HepG2 (cell line): ENCODE results near the gene NANOS1. TPM values are rescaled to one million over a fixed set of nuclear protein-coding genes. Genes with fewer than 3 reads are reported as not detected.

Experiments
- CAMTA2 ChIP-seq: sonication (generic); formaldehyde crosslinking; IDR thresholded peaks from 2 replicates; pipeline ENCODE4 v1.4.0; 2020; ENCODE audit warnings: mild to moderate bottlenecking, missing genetic modification reagents, borderline replicate concordance
- KDM1A ChIP-seq: IDR thresholded peaks from 2 replicates; pipeline ENCODE4 v1.6.1; 2016; ENCODE audit warnings: missing compliant biosample characterization
- PATZ1 ChIP-seq: sonication (generic); formaldehyde crosslinking; IDR thresholded peaks from 2 replicates; pipeline ENCODE4 v1.4.0; 2020; ENCODE audit warnings: missing genetic modification reagents
- ZNF577 ChIP-seq: sonication (generic); formaldehyde crosslinking; IDR thresholded peaks from 2 replicates; pipeline ENCODE4 v1.4.0; 2020; ENCODE audit warnings: mild to moderate bottlenecking, low read depth, missing genetic modification reagents, borderline replicate concordance
- polyA plus RNA-seq, 8 experiments: library from polyadenylated mRNA; depleted of rRNA in 3 of 8; stranded (reverse) in 7 of 8; unstranded in 1 of 8; fragments of >200 nt; fragmentation: Illumina TruSeq in 4 of 8; extraction: Trizol in 4 of 8; gene quantifications; 2 replicates each; pipeline versions ENCODE4 v1.2.1 to v1.2.3, GENCODE V29; 2011 to 2016; ENCODE audit warnings: low read depth in 4 of 8, missing spikeins in 1 of 8, mixed read lengths in 1 of 8; ENCODE audit not compliant: insufficient read depth in 1 of 8
- small RNA-seq, 3 experiments: library from RNA; depleted of rRNA; stranded (forward); fragments of <200 nt; gene quantifications; one replicate each; pipeline ENCODE3, GENCODE V24; 2012; ENCODE audit warnings: low read depth in 2 of 3, low replicate concordance in 1 of 3; ENCODE audit not compliant: insufficient read length in 3 of 3, insufficient read depth in 2 of 3
- total RNA-seq, 5 experiments: library from RNA; depleted of rRNA; stranded (reverse); fragments of >200 nt; fragmentation: Illumina TruSeq; extraction: Trizol; gene quantifications; 2 replicates each; pipeline ENCODE4 v1.2.3, GENCODE V29; 2016; ENCODE audit warnings: low read depth in 1 of 5
- TF ChIP-seq, protein P1 (sequence below): IDR thresholded peaks from 2 replicates; pipeline ENCODE4 v1.6.1; 2016; ENCODE audit warnings: mild to moderate bottlenecking, missing biosample characterization, missing genetic modification reagents

NANOS1 gene
- total and polyA plus RNA-seq, 2 of the 13 experiments (the other 11 are each of a cell fraction or from before 2014, with no cell fraction given): 1.7 to 2.2 TPM

DNA sequence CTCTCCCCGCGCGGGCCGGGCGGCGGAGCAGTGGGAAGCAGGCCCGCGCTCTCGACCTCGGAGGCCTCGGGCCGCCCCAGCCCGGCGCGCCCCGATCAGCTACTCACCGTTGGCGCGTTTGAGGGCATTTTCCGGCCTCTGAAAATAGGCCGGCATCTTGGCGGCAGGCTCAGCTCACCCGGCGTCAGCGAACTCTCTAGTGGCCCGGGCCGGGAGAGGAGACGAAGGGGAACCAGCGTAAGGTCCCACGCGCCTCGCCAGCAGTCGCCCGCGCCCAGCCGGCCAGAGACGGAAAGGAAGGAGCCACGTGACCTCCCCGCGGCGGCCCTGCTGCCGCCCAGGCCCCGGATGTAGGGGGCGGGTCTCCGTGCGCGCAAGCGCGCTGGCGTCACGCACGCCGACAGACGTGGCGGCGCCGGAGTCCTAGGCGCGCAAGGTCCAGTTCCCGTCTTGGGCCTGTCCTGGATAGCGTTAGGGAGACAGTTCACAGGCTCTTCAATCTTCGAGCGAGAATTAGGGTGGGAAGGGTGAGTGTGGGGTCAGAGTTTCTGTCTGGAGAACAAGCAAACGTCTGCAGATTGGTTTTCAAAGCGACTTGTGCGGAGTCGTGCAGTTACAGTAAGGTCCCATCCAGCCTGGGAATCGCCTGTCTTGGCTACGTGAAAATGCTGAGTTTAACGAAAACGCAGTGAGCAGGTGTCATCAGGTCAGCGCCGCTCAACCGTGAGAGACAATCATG is 51.2 kb downstream of the NANOS1 start, which contains the start of gene EIF3A (continued):
- TF ChIP-seq PATZ1 (CRISPR knock-in tag): peak; percentile 24; the same call in 1 of the 2 replicates
- TF ChIP-seq, protein P1, sequence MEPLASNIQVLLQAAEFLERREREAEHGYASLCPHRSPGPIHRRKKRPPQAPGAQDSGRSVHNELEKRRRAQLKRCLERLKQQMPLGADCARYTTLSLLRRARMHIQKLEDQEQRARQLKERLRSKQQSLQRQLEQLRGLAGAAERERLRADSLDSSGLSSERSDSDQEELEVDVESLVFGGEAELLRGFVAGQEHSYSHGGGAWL: peak; percentile 93
- TF ChIP-seq ZNF577 (CRISPR knock-in tag): no peak
- TF ChIP-seq CAMTA2 (CRISPR knock-in tag): 0 out of 2 replicates have a peak, but pooled peaks have one; percentile 47
- TF ChIP-seq KDM1A (CRISPR knock-in tag): no peak

Small RNAs within 50 kb of the gene (small RNA-seq; reads per million reads assigned to genes)
- gene RF00413 (0 to 0.97 (median 0) reads per million in 3 experiments), gene SNORA19 (31.6 to 177 (median 121) reads per million in 3 experiments)

Other genes with a start within 250 kb of the NANOS1 start
- 117 and 168 TPM in 2 replicates for gene EIF3A, start 51.1 kb downstream of the NANOS1 start, total RNA-seq (2016; rRNA removed; fragmentation: Illumina TruSeq; extraction: Trizol)
- 25.6 and 28.3 TPM in 2 replicates for gene EIF3A, start 51.1 kb downstream of the NANOS1 start, polyA plus RNA-seq (2011; rRNA removed)
- gene DENND10, start 74.4 kb downstream of the NANOS1 start, total RNA-seq (2016; rRNA removed; fragmentation: Illumina TruSeq; extraction: Trizol): 43.7 and 55.1 TPM in 2 replicates
- gene DENND10, start 74.4 kb downstream of the NANOS1 start, polyA plus RNA-seq (2011; rRNA removed): 75.9 and 78.8 TPM in 2 replicates
- 47.4 and 64.9 TPM in 2 replicates for gene SFXN4, start 136.0 kb downstream of the NANOS1 start, total RNA-seq (2016; rRNA removed; fragmentation: Illumina TruSeq; extraction: Trizol)
- gene SFXN4, start 136.0 kb downstream of the NANOS1 start, polyA plus RNA-seq (2011; rRNA removed): 44.6 and 47.7 TPM in 2 replicates
- 407 and 643 TPM in 2 replicates for gene PRDX3, start 149.1 kb downstream of the NANOS1 start, total RNA-seq (2016; rRNA removed; fragmentation: Illumina TruSeq; extraction: Trizol)
- 422 and 565 TPM in 2 replicates for gene PRDX3, start 149.1 kb downstream of the NANOS1 start, polyA plus RNA-seq (2011; rRNA removed)
- 12.6 and 12.8 TPM in 2 replicates for gene GRK5, start 177.9 kb downstream of the NANOS1 start, total RNA-seq (2016; rRNA removed; fragmentation: Illumina TruSeq; extraction: Trizol)
- 10.4 and 11.5 TPM in 2 replicates for gene GRK5, start 177.9 kb downstream of the NANOS1 start, polyA plus RNA-seq (2011; rRNA removed)